HCT116 (cell line): ENCODE results near the gene XRCC3. TPM values are rescaled to one million over a fixed set of nuclear protein-coding genes. Genes with fewer than 3 reads are reported as not detected.

ENCODE experiments used
- ATAC-seq: fragments of 200-7000 bp; cut with Tn5 transposase; 2 replicates; pipeline ENCODE4 v1.9.1; 2020; ENCODE audit warnings: mild to moderate bottlenecking, moderate library complexity
- BruUV-seq: library from RNA; stranded (reverse); fragments of 400-500 nt; replicated peaks from 2 replicates; lab custom pipeline; 2021; lab: Mats Ljungman, UMichigan
- CTCF ChIA-PET: fragments of 300-600 bp; sonication (Branson Sonifier 250); formaldehyde crosslinking; loops from one replicate; lab custom pipeline; 2021; ENCODE audit warnings: antibody characterized with exemption; lab: Charles Lee
- POLR2A ChIA-PET: fragments of 300-600, 350-600 bp; sonication (Branson Sonifier 250); formaldehyde crosslinking; loops from one replicate; lab custom pipeline; 2021; ENCODE audit warnings: antibody characterized with exemption; lab: Charles Lee
- RAD21 ChIA-PET, 2 experiments: fragments of 300-600 bp; sonication (Branson Sonifier 250); formaldehyde crosslinking; loops; one replicate each; lab custom pipeline; 2023; ENCODE audit warnings: low total read pairs in 2 of 2; ENCODE audit not compliant: uncharacterized antibody in 2 of 2, unreplicated experiment in 2 of 2, low non-redundant PET in 1 of 2; lab: Charles Lee
- DNase-seq: peaks from one replicate; pipeline ENCODE4 v3.0.0-alpha.2; 2010; ENCODE audit warnings: low read depth, low spot score
- H2AFZ ChIP-seq: fragments of 200-600 bp; shearing (Covaris generic), sonication (generic); 2 replicates; pipeline ENCODE4 v1.6.1; 2017; ENCODE audit warnings: low read depth, mixed run types, mixed read lengths, antibody characterized with exemption, low read length; ENCODE audit not compliant: poor library complexity, severe bottlenecking
- H3K27ac ChIP-seq: 2 replicates; pipeline ENCODE4 v1.5.1; 2012; ENCODE audit warnings: low read depth, low read length
- H3K27me3 ChIP-seq: fragments of 200-600 bp; sonication (generic); 2 replicates; pipeline ENCODE4 v1.6.1; 2016; ENCODE audit warnings: mixed run types, low read length, mixed read lengths; ENCODE audit not compliant: insufficient read depth
- H3K36me3 ChIP-seq, 2 experiments: fragments of 200-500 bp in 1 of 2; fragments of 200-600 bp in 1 of 2; sonication (Bioruptor generic) in 1 of 2; sonication (generic) in 1 of 2; 2 replicates each; pipeline versions ENCODE4 v1.5.1 to v1.6.1; 2014 to 2016; ENCODE audit warnings: low read length in 2 of 2, inconsistent platforms in 1 of 2, mixed read lengths in 1 of 2, mixed run types in 1 of 2; ENCODE audit not compliant: insufficient read depth in 2 of 2, control insufficient read depth in 1 of 2
- H3K4me1 ChIP-seq, 2 experiments: fragments of 200-600 bp in 1 of 2; sonication (generic) in 1 of 2; 2 replicates each; pipeline versions ENCODE4 v1.5.1 to v1.6.1; 2012 to 2017; ENCODE audit warnings: low read length in 2 of 2, inconsistent platforms in 1 of 2, mild to moderate bottlenecking in 1 of 2, mixed read lengths in 1 of 2, mixed run types in 1 of 2, moderate library complexity in 1 of 2; ENCODE audit not compliant: insufficient read depth in 2 of 2, control insufficient read depth in 1 of 2
- H3K4me2 ChIP-seq: fragments of 200-600 bp; sonication (generic); 2 replicates; pipeline ENCODE4 v1.6.1; 2017; ENCODE audit warnings: mixed run types, low read length, mixed read lengths
- H3K4me3 ChIP-seq, 2 experiments: fragments of 200-600 bp in 1 of 2; sonication (generic) in 1 of 2; replicated peaks in 1 of 2; 2 replicates each; pipeline ENCODE4 v1.5.1; 2011 to 2016; ENCODE audit warnings: low read length in 2 of 2, control low read depth in 1 of 2, low read depth in 1 of 2, mild to moderate bottlenecking in 1 of 2, mixed read lengths in 1 of 2, mixed run types in 1 of 2
- H3K79me2 ChIP-seq: fragments of 200-600 bp; sonication (generic); 2 replicates; pipeline ENCODE4 v1.6.1; 2017; ENCODE audit warnings: mild to moderate bottlenecking, mixed run types, low read length, moderate library complexity, mixed read lengths; ENCODE audit not compliant: insufficient read depth
- H3K9ac ChIP-seq: fragments of 200-600 bp; sonication (generic); 2 replicates; pipeline ENCODE4 v1.6.1; 2016; ENCODE audit warnings: low read length, mixed read lengths
- H3K9me2 ChIP-seq: fragments of 200-600 bp; sonication (generic), shearing (Covaris generic); 2 replicates; pipeline ENCODE4 v1.6.1; 2017; ENCODE audit warnings: mixed run types, mild to moderate bottlenecking, moderate library complexity; ENCODE audit not compliant: insufficient read depth
- H3K9me3 ChIP-seq, 2 experiments: fragments of 200-500 bp in 1 of 2; fragments of 200-600 bp in 1 of 2; sonication (Bioruptor generic) in 1 of 2; sonication (generic) in 1 of 2; 2 replicates each; pipeline ENCODE4 v1.6.1; 2014 to 2017; ENCODE audit warnings: low read length in 2 of 2, mixed read lengths in 2 of 2, inconsistent platforms in 1 of 2, low read depth in 1 of 2, mild to moderate bottlenecking in 1 of 2, mixed run types in 1 of 2, moderate library complexity in 1 of 2; ENCODE audit not compliant: control insufficient read depth in 1 of 2, insufficient read depth in 1 of 2
- H4K20me1 ChIP-seq: fragments of 200-600 bp; sonication (generic), shearing (Covaris generic); 2 replicates; pipeline ENCODE4 v1.6.1; 2017; ENCODE audit warnings: mixed run types, mild to moderate bottlenecking, moderate library complexity; ENCODE audit not compliant: insufficient read depth
- CBX3 ChIP-seq: IDR thresholded peaks from 2 replicates; pipeline ENCODE4 v1.6.1; 2012; ENCODE audit warnings: low read depth
- JUND ChIP-seq: IDR thresholded peaks from 2 replicates; pipeline ENCODE4 v1.6.1; 2012
- POLR2AphosphoS5 ChIP-seq: IDR thresholded peaks from 2 replicates; pipeline ENCODE4 v1.6.1; 2011; ENCODE audit warnings: mild to moderate bottlenecking, low read depth, low read length, moderate library complexity
- RAD21 ChIP-seq: IDR thresholded peaks from 2 replicates; pipeline ENCODE4 v1.6.1; 2012; ENCODE audit warnings: low read depth, mild to moderate bottlenecking
- SIN3A ChIP-seq: IDR thresholded peaks from 2 replicates; pipeline ENCODE4 v1.6.1; 2012; ENCODE audit warnings: low read depth
- SP1 ChIP-seq: IDR thresholded peaks from 2 replicates; pipeline ENCODE4 v1.6.1; 2012; ENCODE audit warnings: low read depth
- TCF7L2 ChIP-seq: IDR thresholded peaks from 2 replicates; pipeline ENCODE4 v1.7.0; 2011; ENCODE audit warnings: borderline replicate concordance, inconsistent platforms; ENCODE audit not compliant: insufficient read depth, insufficient read length; ENCODE audit errors: extremely low read depth
- intact Hi-C: fragments of 100-400 bp; cut with micrococcal nuclease; formaldehyde crosslinking; loops from 2 replicates; pipeline ENCODE4 v1.10.0; 2022
- total RNA-seq: library from RNA; stranded (reverse); gene quantifications from one replicate; pipeline ENCODE4 v1.2.1, GENCODE V29; 2021; ENCODE audit not compliant: unreplicated experiment
- TF ChIP-seq, protein P1 (sequence below), 3 experiments: fragments of 200-600 bp in 1 of 3; sonication (generic) in 1 of 3; IDR thresholded peaks in 2 of 3; conservative IDR thresholded peaks in 1 of 3; 2 replicates each; pipeline ENCODE4 v1.5.1; 2012 to 2017; ENCODE audit warnings: low read depth in 2 of 3, low read length in 2 of 3, antibody characterized with exemption in 1 of 3, borderline replicate concordance in 1 of 3, control low read depth in 1 of 3, mild to moderate bottlenecking in 1 of 3, mixed read lengths in 1 of 3, mixed run types in 1 of 3, moderate library complexity in 1 of 3; ENCODE audit not compliant: insufficient read depth in 1 of 3
- TF ChIP-seq, protein P2 (sequence below): IDR thresholded peaks from 2 replicates; pipeline ENCODE4 v1.6.1; 2012; ENCODE audit warnings: low read depth

The XRCC3 gene
- total RNA-seq, 1 experiment from 2014 or later, result 48.7 TPM

- Histone ChIP-seq H3K4me3 (no peak overlapping the region), H3K9me3 (no peaks in the 10 kb centered on the region), H3K27me3 (no peaks in the 10 kb centered on the region), H3K79me2 (peaks cover 95% of the 10 kb centered on the region), H3K9me2 (no peaks in the 10 kb centered on the region), H3K9ac (no peak overlapping the region), H3K36me3 (peaks cover 15 to 19% of the 10 kb centered on the region in 2 experiments), H3K4me1 (no peaks in the 10 kb centered on the region), H3K4me2 (no peak overlapping the region), H4K20me1 (no peaks in the 10 kb centered on the region; the same call in 1 of the 2 replicates), H3K27ac (no peak overlapping the region), H2AFZ (no peak overlapping the region)
- ChIA-PET CTCF (no interaction called here), RAD21 (no interaction called here), POLR2A (no interaction called here)
- intact Hi-C loops, result no loop called here
- DNase-seq (no peak), ATAC-seq (peak; percentile 49; the same call in 1 of the 2 replicates)
- TF ChIP-seq POLR2AphosphoS5 (no peak), SP1 (no peak), RAD21 (no peak)
- TF ChIP-seq, protein P1, sequence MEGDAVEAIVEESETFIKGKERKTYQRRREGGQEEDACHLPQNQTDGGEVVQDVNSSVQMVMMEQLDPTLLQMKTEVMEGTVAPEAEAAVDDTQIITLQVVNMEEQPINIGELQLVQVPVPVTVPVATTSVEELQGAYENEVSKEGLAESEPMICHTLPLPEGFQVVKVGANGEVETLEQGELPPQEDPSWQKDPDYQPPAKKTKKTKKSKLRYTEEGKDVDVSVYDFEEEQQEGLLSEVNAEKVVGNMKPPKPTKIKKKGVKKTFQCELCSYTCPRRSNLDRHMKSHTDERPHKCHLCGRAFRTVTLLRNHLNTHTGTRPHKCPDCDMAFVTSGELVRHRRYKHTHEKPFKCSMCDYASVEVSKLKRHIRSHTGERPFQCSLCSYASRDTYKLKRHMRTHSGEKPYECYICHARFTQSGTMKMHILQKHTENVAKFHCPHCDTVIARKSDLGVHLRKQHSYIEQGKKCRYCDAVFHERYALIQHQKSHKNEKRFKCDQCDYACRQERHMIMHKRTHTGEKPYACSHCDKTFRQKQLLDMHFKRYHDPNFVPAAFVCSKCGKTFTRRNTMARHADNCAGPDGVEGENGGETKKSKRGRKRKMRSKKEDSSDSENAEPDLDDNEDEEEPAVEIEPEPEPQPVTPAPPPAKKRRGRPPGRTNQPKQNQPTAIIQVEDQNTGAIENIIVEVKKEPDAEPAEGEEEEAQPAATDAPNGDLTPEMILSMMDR (IDR thresholded peaks at IDR 0.05 in 2 of 3, conservative IDR thresholded peaks at IDR 0.05 in 1 of 3; ENCODE audit: borderline replicate concordance in 1 of 3, insufficient read depth in 1 of 3, low read depth in 2 of 3, low read length in 2 of 3), result no peak
- no TSS peak for BruUV-seq
These were observed 63.7 kb downstream of the XRCC3 start for GRCh38 chr14:103651585-103651984.

- H4K20me1 ChIP-seq, result no peaks in the 10 kb centered on the region; the same call in 1 of the 2 replicates
- BruUV-seq, result no TSS peak
- no peak for ATAC-seq
- intact Hi-C loops, result no loop called here
- no peak overlapping the region for H3K9ac ChIP-seq
- no peak overlapping the region for H2AFZ ChIP-seq
- H3K79me2 ChIP-seq, result peaks cover 98% of the 10 kb centered on the region
- no peak overlapping the region for H3K4me3 ChIP-seq
- no peak for TF ChIP-seq CBX3
- TF ChIP-seq, protein P2, sequence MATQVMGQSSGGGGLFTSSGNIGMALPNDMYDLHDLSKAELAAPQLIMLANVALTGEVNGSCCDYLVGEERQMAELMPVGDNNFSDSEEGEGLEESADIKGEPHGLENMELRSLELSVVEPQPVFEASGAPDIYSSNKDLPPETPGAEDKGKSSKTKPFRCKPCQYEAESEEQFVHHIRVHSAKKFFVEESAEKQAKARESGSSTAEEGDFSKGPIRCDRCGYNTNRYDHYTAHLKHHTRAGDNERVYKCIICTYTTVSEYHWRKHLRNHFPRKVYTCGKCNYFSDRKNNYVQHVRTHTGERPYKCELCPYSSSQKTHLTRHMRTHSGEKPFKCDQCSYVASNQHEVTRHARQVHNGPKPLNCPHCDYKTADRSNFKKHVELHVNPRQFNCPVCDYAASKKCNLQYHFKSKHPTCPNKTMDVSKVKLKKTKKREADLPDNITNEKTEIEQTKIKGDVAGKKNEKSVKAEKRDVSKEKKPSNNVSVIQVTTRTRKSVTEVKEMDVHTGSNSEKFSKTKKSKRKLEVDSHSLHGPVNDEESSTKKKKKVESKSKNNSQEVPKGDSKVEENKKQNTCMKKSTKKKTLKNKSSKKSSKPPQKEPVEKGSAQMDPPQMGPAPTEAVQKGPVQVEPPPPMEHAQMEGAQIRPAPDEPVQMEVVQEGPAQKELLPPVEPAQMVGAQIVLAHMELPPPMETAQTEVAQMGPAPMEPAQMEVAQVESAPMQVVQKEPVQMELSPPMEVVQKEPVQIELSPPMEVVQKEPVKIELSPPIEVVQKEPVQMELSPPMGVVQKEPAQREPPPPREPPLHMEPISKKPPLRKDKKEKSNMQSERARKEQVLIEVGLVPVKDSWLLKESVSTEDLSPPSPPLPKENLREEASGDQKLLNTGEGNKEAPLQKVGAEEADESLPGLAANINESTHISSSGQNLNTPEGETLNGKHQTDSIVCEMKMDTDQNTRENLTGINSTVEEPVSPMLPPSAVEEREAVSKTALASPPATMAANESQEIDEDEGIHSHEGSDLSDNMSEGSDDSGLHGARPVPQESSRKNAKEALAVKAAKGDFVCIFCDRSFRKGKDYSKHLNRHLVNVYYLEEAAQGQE, result no peak
- no peak for TF ChIP-seq TCF7L2
- TF ChIP-seq RAD21, result no peak
- no peak for TF ChIP-seq SIN3A
- TF ChIP-seq JUND, result no peak
- TF ChIP-seq, all 23 proteins: peak for 0
- no peak for DNase-seq
- no peak overlapping the region for H3K4me2 ChIP-seq
- RAD21 ChIA-PET, result interaction anchor here in 1 of 2 experiments (0.7 kb wide), 1 partner anchor 1435 kb away, joined by 5 read pairs; no protein-coding TSS in a partner anchor
- no peaks in the 10 kb centered on the region for H3K27me3 ChIP-seq
- no peaks in the 10 kb centered on the region for H3K9me3 ChIP-seq
- H3K36me3 ChIP-seq, result peaks cover 7 to 8% of the 10 kb centered on the region in 2 experiments
- H3K4me1 ChIP-seq, result no peaks in the 10 kb centered on the region
- POLR2A ChIA-PET, result no interaction called here
- no peak overlapping the region for H3K27ac ChIP-seq
- CTCF ChIA-PET, result no interaction called here
- no peaks in the 10 kb centered on the region for H3K9me2 ChIP-seq
These were observed 65.0 kb downstream of the XRCC3 start for GRCh38 chr14:103650213-103650612.
